HG02943 (cell line): ENCODE measurements around the gene PCGF3.
"Not testable (repeated sequence)": the region's sequence is repeated elsewhere in the genome, so short reads cannot be mapped to it uniquely, and the experiment has no call there.

Experiments used
- ATAC-seq: cut with Tn5 transposase; IDR thresholded peaks from one replicate; pipeline ENCODE4 v1.9.1; 2021; ENCODE audit warnings: mild to moderate bottlenecking, low read depth, moderate library complexity; ENCODE audit not compliant: unreplicated experiment

The PCGF3 gene

GRCh38 chr4:754221-755120 lies 48.8 kb downstream of the PCGF3 start:
- ATAC-seq: no peak

- no peak for ATAC-seq
Measured at GRCh38 chr4:757111-757510, 51.5 kb downstream of the PCGF3 start.

- not testable (repeated sequence) for ATAC-seq
Measured at GRCh38 chr4:759810-760209, 54.2 kb downstream of the PCGF3 start.

GRCh38 chr4:760616-761015 lies 55.0 kb downstream of the PCGF3 start:
- no peak for ATAC-seq

- no peak for ATAC-seq
Measured at GRCh38 chr4:761086-761485, 55.5 kb downstream of the PCGF3 start.

GRCh38 chr4:761739-762138 lies 56.1 kb downstream of the PCGF3 start:
- no peak for ATAC-seq

- no peak for ATAC-seq
Measured at GRCh38 chr4:762211-763190, 56.9 kb downstream of the PCGF3 start.

GRCh38 chr4:763191-763810 lies 57.7 kb downstream of the PCGF3 start:
- no peak for ATAC-seq

GRCh38 chr4:763922-764321 lies 58.3 kb downstream of the PCGF3 start:
- no peak for ATAC-seq

- ATAC-seq: no peak
Measured at GRCh38 chr4:764405-765169, 59.0 kb downstream of the PCGF3 start.

GRCh38 chr4:766152-766515 lies 60.5 kb downstream of the PCGF3 start:
- no peak for ATAC-seq

- no peak for ATAC-seq
Measured at GRCh38 chr4:766559-767283, 61.1 kb downstream of the PCGF3 start.

GRCh38 chr4:768076-768475 lies 62.4 kb downstream of the PCGF3 start:
- ATAC-seq: no peak

GRCh38 chr4:768995-769394 lies 63.4 kb downstream of the PCGF3 start:
- no peak for ATAC-seq

- ATAC-seq: no peak
Measured at GRCh38 chr4:769511-769910, 63.9 kb downstream of the PCGF3 start.

GRCh38 chr4:770022-770421 lies 64.4 kb downstream of the PCGF3 start:
- no peak for ATAC-seq

GRCh38 chr4:771464-771863 lies 65.8 kb downstream of the PCGF3 start:
- ATAC-seq: no peak

GRCh38 chr4:772118-772517 lies 66.5 kb downstream of the PCGF3 start:
- ATAC-seq: no peak

GRCh38 chr4:772776-773175 lies 67.1 kb downstream of the PCGF3 start:
- ATAC-seq: no peak

- ATAC-seq: no peak
Measured at GRCh38 chr4:773214-773613, 67.6 kb downstream of the PCGF3 start.
